Measurements from ENCODE around the gene GALT.

The GALT gene

DNA sequence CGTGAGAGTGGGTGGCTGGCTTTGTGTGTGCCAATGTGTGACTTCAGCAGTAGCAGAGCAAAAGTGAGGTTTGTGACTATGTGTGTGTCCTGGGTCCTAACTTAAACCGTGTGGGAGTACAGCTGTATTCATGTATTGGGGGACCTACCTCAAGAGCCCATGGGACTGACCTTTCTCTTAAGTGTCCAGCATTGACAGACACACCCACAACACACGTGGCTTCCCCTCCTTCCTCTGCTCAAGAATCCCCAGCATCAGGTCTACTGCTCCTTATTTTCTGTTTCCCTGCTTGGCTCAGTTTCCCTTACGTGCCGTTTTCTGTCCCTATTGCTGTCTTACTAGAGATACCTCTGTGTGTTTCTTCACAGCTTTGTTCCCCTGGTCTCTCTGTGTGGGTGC lies 6.1 kb downstream of the GALT start:
- DNase-seq, result no peak

DNA sequence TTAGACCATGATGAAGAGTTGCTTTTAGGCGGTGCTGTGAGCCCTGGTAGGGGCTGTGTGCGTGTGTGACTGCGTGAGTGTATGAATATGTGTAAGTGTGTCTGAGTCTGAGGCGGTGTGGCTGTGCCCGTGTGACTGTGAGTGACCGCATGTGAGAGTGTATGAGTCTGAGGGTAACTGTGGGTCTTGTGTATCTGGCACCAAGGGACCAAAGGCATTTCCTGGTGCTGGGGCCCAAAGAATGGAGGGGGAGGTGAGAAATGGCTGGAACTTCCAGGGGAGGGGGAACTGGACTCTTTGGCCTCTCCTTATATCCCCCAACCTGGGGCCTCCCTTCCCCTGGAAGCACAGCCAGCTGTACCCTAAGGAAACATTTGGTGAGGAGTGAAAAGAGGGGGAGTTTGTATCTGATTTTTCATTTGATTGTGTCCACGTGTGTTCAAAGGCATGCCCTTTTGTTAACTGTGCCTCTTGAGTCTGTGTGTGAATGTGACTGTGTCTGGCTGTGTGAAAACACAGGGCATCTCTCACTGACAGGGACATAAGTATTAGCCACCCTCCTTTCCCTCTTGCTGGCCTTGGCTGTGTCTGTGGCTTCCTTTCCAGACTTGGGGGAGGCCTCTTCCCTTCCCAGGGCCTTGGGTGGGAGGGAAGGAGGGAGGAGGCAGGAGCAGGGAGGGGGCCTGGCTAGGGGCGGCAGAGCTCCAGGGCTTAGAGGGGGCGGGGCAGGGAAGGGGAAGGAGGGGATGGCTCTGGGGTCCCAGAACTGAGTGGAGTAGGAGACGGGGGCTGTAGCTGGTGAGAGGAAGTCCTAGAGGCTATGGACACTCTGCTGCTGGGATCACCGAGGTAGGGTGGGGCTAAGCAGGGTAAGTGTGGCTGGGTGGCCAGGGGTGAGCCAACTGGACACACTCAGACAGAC lies 6.9 kb downstream of the GALT start:
- no peak for DNase-seq

DNA sequence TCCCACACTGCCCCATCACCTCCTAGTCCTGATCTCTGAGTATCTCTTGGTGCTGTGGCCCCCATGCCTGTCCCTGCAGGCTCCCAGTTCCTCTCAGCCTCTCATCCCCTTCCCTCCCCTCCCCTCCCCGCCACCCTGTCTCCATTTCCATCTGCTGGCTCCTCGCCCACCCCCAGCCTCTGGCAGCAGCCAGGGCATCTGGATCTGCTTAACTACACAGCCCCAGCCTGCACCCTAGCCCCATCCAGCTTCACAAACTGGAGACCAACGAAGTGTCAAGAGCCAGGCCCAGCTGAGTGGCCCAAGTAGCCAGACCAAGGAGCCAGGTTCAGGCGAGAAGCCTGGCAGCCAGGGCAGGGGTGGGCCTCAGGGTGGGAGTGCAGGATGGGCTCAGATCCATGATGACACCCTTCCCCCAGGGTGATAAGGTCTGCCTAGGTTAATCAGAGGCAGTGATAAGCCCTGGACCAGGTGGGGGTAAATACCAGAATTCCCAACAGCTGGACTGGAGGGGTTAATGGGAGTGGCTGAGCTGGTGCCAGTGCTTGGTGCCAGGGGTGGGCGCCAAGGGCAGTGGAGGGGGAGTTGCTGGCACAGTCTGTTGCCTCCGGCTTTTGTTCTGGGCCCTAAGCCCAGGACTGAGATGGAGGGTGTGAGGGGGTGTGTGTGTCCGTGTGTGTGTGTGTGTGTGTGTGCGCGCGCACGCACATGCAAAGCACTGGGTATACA lies 8.0 kb downstream of the GALT start:
- no peak for DNase-seq

DNA sequence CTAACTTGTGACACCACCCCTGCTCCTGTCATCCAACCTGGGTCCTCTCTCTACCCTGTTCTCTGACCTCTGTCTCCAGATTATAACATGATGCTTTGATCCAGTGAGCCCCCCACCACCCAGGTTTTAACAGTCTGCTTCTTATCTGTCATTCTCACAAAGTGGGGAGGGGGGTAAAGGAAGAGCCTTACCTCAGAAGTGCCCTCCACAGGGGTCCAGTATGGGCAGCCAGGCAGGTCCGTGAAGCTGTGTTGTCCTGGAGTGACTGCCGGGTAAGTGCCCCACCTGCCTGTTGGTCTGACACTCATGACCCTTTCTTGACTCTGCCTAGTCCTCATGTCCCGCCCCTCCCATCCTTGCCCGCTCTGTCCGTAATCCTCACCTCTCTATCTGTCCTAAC lies 8.9 kb downstream of the GALT start:
- no peak for DNase-seq

DNA sequence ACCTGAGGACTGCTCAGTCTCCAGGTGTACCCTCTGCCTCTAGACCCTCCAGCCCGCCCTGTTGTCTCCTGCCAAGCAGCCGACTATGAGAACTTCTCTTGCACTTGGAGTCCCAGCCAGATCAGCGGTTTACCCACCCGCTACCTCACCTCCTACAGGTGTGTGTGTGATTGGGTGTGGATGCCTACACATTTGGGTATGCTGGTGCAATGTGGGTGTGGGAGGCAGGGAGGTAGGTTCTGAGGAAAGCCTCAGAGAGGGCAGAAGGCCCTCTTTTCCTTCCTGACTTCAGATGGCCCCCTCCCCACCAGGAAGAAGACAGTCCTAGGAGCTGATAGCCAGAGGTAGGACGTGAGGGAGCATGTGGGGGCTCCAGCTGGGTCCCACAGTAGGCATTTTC lies 10.5 kb downstream of the GALT start:
- no peak for DNase-seq

DNA sequence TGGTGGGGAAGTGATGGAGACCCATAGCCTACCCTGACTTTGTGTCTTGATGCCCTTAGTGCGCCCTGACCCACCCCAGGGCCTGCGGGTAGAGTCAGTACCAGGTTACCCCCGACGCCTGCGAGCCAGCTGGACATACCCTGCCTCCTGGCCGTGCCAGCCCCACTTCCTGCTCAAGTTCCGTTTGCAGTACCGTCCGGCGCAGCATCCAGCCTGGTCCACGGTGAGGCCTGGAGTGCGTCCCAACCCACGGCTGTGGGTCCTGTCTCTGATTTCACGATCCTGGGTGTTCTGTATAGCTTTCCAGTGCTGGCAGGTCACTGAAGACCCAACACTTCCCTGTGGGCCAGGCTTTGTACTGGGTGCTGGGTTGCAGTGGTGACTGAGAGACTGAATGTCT lies 12.0 kb downstream of the GALT start:
- no peak for DNase-seq

DNA sequence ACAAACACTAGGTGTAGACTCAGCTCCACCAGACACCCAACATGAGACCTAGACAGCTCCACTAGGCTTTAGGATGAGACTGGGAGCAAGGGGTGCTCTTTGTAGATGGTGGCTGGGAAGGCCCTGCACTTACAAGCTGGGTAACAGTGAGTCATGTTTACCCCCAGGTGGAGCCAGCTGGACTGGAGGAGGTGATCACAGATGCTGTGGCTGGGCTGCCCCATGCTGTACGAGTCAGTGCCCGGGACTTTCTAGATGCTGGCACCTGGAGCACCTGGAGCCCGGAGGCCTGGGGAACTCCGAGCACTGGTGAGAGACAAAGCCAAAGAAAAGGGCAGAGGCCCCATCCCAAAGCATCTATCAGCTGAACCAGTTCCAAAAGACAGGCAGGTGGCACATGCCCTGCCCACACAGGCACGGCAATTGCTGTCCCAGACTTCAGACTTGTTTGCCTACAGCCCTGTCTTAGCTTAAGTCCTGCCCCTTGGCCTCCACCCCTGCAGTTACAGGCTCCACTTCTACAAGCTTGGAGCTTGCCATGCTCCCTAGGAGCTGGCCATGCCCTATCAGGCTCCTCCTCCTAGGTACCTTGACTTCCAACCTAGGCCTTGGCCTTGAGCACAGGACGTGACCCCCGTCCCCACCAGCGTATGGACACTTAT lies 13.2 kb downstream of the GALT start:
- DNase-seq, result no peak

DNA sequence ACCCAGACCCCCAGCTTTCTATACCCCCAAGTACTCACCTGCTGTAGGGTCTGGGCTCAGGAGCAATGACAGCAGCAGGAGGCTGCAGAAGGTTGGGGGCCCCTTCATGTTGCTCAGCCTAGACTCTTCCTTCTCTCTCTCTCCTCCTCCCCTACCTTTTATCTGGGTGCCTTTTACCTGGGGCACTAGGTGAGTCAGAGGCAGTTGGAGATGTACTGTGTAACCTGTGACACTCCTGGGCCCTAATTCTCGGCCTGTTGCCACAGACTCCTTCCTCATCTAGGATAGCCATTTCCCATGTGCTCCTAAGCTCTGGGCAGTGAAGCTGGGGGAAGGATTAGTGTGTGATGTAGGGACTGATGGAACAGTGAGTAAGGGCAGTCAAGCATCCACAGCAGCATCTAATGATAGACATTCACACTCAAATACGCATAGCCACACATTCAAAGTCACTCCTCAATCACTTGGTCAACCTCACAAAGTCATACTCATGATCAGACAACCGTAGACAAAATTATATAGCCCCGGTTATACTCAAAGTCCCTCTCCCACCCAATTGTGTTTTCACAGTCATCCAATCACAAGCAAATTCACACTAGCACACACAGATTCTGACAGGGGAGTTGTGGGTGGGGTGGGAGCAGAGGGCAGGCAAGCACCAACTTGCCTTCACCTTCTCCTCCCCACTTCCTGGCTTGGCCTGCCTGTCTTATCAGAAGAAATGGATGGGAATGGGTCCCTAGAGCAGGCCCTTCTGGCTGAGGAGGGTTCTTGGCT lies 16.2 kb downstream of the GALT start, which contains the start of gene CCL27:
CCL27 (minus strand) TSS at position 132 of the 777 bp plus-strand sequence; CDS start at position 108, 24 bp downstream.
- no peak for DNase-seq

DNA sequence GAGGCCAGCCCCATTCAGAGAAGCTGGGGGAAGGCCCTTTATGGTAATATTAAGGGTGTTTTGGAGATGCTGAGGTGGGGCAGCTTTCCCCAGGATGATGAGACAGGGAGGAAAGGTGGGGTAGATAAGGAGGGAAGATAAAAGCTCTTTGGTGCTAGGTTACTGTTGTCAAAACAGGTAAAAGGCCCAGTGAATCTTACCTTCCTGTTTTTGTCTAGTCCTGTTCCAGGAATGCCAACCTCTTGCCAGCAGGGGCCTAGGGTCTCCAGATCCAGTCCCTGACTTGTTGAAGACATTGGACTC lies 16.8 kb downstream of the GALT start:
- no peak for DNase-seq

DNA sequence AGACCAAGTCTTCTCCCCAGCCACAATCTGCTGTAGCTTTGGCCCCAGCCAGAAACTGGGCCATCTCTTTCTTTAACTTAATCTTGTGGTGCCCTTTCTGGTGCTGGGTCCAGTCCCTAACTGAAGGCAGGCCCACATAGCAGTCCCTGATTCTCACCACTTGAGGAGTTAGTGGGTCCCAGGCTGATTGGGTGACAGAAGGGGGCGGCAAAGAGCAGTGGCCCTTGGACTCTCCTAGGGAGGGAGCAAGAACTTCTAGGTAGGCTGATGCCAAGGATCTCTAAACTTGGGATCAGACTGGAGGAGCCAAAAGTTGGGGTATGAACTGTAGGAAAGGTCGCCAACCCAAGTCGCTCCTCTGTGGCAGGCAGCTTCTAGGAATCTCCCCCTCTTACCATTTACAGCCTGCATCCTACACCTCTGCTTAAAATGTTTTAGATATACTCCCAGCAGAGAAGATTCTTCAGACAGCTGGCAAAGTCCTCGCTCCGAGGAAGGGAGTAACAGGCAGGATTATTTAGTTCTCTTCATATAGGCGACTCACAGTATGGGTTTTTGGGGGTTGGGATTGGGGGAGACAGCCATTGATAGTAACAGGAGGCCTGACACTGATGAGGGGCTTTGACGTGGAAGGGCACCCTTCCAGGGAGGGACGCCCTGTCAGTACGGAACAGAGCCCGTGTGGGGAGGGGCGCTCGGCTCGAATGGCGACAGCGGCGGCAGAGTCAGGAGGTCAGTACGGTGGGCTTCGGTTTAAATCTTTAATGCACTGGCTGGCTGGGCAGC lies 18.0 kb downstream of the GALT start:
- DNase-seq, result peak in 1 of 2 experiments; percentile 26

DNA sequence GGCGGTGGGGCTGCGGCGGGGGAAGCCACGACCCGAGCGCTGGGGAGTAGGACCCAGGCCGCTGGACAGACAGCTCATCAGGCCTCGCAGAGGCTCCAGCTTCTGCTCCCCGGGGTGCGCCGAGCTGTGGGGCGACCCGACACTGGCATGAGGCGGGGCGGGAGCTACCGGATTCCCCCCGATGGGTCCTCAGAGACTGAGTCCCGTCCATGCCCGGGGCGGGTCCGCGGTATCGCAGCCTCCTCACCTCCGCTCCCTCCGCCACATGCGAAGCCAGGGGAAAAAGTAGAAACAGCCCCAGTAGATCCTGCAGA lies 18.5 kb downstream of the GALT start:
- DNase-seq, result no peak

DNA sequence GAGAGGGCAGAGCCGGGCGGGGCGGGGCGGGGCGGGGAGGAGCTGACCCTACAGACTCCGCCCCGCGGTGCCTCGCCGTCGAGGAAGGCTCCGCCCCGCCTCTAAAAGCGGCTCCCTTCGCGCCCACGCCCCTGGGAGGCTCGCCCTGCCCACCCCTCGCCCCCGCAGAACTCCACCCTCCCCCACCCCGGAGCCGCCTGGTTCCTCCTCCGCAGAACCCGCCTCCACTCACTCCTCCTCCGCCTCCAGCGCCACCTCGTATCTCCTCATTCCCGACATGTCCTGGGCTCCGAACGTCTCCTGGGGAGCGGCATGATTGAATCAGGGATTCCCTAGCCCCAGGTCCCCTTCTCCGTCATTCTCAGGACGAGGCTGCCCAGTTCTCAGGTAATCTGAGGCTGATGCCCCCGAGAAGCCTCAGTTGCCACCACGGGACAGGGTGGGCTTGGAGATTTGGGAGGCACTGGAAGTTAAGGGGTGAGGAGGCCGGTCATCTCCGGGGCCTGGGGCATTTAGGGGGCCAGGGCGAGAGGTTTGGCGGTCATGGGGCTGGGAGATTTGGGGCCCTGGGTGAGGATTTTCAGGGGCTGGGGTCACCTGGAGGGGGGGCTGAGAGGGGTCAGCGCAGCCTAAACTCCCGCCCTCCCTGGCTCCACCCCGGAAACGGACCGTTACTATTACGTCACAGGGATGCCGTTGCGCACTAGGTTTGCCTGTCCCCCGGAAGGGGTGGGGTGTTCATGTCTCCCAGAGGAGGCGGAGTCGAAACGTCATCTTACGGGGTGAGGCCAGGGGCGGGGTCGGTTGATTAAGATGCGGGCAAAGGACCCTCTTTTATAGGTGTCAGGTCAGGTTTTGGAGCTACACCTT lies 19.1 kb downstream of the GALT start:
- peak; percentile 86 to 92 for DNase-seq

DNA sequence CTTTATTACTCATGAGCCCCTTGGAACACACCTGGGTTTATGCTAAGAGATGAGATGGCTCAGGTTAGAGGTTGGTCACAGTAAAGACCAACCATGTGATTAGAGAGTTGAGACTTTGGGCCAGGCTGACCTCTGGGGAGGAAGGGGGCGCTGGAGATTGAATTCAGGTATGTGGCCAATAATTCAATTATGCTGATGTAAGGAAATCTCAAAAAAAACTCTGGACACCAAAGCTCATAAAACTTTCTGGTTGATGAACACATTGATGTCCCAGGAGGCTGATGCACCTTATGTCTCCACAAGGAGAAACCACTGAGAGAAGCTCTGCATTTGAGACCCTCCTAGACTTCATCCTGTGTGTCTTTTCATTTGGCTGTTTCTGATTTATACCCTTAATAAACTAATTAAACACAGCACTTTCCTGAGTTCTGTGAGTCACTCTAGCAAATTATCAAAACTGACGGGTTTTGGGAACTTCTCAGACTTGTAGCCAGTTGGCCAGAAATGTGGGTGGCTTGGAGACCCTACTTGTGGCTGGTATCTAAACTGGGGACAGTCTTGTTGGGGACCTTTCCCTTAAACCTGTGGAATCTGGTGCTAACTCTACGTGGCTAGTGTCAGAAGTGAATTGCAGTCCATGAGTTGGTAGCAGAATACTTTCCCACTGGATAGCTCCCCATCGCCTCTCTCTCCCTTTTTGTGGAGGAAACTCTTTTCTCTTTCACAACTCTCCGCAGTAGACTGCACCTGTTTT lies 23.5 kb downstream of the GALT start:
- DNase-seq, result no peak

DNA sequence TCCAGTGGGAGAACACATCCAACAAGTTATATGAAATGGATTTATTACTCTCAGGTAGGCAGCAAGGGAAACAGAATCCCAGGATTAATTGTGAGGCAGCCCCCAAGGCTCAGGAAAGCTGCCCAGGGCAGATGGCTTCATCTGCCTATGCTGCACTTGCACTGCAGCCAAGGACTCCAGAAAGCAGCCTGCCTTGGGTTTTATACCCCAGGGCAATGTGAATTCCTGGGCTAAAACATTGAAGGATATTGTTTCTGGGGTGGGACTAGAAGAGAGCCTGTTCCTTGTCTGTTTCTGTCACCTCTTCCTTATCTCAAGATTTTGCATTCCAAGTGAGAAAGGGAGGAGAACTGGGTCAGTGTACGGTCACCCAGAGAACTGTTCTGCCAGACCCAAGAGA lies 24.8 kb downstream of the GALT start:
- DNase-seq, result no peak

DNA sequence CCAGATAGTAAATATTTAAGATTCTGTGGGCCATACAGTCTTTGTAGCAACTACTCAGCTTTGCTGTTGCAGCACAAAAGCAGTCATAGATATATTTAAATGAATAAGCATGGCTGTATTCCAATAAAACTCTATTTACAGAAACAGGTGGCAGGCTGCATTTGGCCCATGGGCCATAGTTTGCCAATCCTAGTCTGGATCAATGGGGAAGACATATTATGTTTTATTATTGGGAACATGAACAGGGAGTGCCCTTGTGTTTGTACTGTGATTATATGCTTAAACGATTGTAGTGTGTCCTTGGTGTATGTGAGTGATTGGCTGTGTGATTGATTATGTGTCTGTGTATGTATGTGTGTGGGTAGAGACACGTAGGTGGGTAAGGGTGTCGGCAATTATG lies 28.0 kb downstream of the GALT start:
- no peak for DNase-seq

DNA sequence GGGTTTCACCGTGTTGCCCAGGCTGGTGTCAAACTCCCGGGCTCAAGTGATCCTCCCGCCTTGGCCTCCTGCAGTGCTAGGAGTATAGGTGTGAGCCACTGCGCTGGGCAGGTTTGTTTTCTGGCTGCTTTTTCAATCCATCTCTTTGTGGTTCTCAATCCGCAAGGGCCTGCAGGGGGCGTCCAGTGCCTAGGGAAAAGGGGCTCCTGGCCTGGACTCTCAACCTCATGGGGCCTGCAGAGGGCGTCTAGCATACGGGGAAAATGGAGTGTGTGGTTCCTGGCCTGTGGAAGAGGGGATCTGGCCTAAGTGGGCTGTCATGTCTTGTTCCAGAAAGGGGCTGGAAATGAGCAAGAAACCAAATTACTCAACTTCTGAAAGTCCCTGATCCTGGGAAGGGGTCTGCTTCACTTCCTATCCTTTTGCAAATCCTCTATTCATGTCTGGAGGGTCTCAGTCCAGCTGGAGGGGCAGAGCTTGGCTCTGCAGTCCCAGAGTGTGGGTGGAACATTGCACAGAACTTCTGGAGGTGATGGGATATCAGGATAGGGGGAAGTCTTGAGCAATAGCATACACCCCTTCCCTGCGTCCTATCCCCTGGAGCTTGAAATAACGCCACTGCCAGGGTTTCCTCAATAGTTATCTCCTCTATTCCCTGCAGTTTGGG lies 28.7 kb downstream of the GALT start:
- DNase-seq, result no peak

DNA sequence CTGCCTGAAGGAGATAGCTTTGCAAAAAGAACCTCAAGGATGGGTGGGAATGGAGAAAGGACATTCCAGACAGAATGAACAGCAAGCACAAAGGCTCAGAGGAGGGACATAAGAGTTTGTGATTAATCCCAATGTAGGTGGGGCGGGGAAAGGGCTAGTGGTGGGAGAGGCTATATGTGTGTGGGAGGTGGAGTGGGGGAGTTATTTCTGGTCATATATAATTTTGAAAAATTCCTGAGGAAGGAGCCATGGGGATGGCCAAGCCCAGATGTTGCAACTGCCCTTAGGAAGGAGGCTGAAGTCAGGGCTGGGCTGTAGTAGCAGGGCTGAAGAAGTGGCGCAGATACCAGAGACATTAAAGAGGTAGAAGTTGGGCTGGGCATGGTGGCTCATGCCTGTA lies 29.4 kb downstream of the GALT start:
- DNase-seq, result no peak

DNA sequence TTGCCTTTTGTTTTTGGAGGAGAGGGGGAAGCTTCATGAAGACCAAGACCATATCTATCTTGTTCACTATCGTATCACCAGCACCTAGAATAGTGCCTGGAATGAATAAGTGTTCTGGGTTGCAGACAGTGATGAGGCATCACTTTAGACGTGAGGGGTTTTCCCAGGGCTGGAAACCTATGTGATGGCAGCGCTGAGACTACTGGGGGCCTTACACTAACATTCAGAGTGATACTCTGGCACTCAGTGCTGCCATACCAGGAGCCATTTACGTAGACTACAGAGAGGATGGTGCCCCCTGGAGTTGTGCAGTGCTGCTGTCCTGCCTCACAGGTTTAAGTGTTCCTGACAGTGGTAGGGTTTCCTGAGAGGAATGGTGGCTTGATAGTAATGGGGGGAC lies 37.7 kb downstream of the GALT start:
- no peak for DNase-seq

DNA sequence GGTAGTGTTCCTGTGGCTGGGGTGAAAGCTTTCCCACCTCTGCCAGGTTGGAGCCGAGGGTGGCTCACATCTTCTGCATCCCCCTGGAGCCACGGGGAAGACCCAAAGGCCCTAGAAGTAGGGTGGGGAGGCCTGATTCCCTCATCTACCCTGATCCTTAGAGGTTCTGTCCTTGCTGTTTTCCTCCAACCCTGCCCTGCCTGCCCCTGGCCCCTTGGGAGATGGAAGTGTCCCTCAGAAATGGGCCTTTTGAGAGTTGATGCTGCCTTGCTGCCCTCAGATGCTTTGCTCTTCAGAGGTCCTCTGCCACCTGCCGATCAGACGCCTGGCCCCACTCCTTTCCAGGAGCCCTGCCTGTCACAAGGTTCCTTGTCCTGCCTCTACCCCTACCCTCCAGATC lies 38.3 kb downstream of the GALT start:
- no peak for DNase-seq

DNA sequence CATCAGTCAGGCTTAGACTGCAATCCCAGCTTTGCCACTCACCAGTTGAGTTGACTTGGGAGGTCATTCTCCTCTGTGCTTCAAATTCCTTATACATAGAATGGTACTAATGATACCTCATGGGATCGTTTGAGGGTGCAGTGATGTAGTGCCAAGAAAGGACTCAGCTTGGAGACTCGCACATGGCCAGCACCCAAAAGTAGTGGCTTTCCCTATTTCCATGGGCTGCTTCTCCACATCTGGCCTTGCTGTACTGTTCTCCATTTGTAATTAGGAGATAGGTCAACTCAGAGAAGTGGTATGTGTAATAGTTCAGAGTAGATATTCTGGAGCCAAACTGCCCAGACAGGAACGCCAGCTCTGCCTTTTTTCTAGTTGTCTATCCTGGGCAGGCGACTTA lies 39.1 kb downstream of the GALT start:
- DNase-seq, result no peak
